HG02642 (cell line): ENCODE results near the gene SMAD5.

Experiments used
- ATAC-seq: cut with Tn5 transposase; IDR thresholded peaks from one replicate; pipeline ENCODE4 v1.9.1; 2021; ENCODE audit warnings: mild to moderate bottlenecking; ENCODE audit not compliant: unreplicated experiment, poor library complexity

The SMAD5 gene

GRCh38 chr5:136193322-136193935 is 60.8 kb downstream of the SMAD5 start:
- ATAC-seq = no peak

- ATAC-seq = no peak
Measured at GRCh38 chr5:136194576-136194975, 61.9 kb downstream of the SMAD5 start.

GRCh38 chr5:136195971-136196820 is 63.6 kb downstream of the SMAD5 start:
- ATAC-seq = no peak

- no peak for ATAC-seq
Measured at GRCh38 chr5:136197462-136198142, 65.0 kb downstream of the SMAD5 start.

- ATAC-seq = no peak
Measured at GRCh38 chr5:136198453-136198852, 65.8 kb downstream of the SMAD5 start.

GRCh38 chr5:136199408-136199807 is 66.8 kb downstream of the SMAD5 start:
- no peak for ATAC-seq

GRCh38 chr5:136200130-136200529 is 67.5 kb downstream of the SMAD5 start:
- no peak for ATAC-seq

- ATAC-seq = no peak
Measured at GRCh38 chr5:136200761-136201160, 68.1 kb downstream of the SMAD5 start.

- no peak for ATAC-seq
Measured at GRCh38 chr5:136201870-136202269, 69.2 kb downstream of the SMAD5 start.

GRCh38 chr5:136202469-136203205 is 70.0 kb downstream of the SMAD5 start:
- no peak for ATAC-seq

- ATAC-seq = no peak
Measured at GRCh38 chr5:136203303-136203922, 70.8 kb downstream of the SMAD5 start.

GRCh38 chr5:136205061-136205702 is 72.5 kb downstream of the SMAD5 start:
- ATAC-seq = no peak

GRCh38 chr5:136205941-136206340 is 73.3 kb downstream of the SMAD5 start:
- no peak for ATAC-seq

GRCh38 chr5:136206361-136206760 is 73.7 kb downstream of the SMAD5 start:
- no peak for ATAC-seq

GRCh38 chr5:136207631-136208030 is 75.0 kb downstream of the SMAD5 start:
- no peak for ATAC-seq

- no peak for ATAC-seq
Measured at GRCh38 chr5:136208916-136209315, 76.3 kb downstream of the SMAD5 start.

- ATAC-seq = no peak
Measured at GRCh38 chr5:136209346-136209910, 76.8 kb downstream of the SMAD5 start.

- no peak for ATAC-seq
Measured at GRCh38 chr5:136210259-136210658, 77.6 kb downstream of the SMAD5 start.

- ATAC-seq = no peak
Measured at GRCh38 chr5:136211282-136212040, 78.8 kb downstream of the SMAD5 start.
